ENCODE data around the gene URAD.

Gene URAD

DNA sequence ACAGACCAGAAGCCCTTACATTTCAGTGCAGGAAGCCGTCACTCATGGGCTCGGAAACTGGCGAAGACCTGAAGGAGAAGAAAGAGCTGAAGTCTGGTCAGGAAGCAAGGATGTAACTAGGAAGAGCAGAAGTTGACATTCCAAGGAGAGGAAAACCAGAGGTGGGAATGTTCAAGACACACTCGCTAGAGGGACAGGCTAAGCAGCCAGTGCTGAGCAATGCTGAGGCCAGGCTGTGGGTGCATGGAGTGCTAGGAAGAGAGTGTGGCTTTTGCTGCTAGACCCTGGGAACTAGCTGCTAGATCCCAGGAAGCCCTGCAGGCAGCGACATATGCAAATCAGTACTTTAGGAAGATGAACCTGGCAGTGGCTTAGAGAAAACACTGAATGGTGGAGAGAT is 12.1 kb upstream of the URAD start:
- no peaks in the 10 kb centered on the region for H3F3A ChIP-seq (ENCODE audit: insufficient read depth, low read length)
- DNase-seq = no peak
- no peaks in the 10 kb centered on the region for H3K36me3 ChIP-seq (replicated peaks; ENCODE audit: insufficient read depth, low read length)
- no peak for TF ChIP-seq EZH2 (optimal IDR thresholded peaks at IDR 0.05; ENCODE audit: low read depth, low read length)
- TF ChIP-seq, protein P1, sequence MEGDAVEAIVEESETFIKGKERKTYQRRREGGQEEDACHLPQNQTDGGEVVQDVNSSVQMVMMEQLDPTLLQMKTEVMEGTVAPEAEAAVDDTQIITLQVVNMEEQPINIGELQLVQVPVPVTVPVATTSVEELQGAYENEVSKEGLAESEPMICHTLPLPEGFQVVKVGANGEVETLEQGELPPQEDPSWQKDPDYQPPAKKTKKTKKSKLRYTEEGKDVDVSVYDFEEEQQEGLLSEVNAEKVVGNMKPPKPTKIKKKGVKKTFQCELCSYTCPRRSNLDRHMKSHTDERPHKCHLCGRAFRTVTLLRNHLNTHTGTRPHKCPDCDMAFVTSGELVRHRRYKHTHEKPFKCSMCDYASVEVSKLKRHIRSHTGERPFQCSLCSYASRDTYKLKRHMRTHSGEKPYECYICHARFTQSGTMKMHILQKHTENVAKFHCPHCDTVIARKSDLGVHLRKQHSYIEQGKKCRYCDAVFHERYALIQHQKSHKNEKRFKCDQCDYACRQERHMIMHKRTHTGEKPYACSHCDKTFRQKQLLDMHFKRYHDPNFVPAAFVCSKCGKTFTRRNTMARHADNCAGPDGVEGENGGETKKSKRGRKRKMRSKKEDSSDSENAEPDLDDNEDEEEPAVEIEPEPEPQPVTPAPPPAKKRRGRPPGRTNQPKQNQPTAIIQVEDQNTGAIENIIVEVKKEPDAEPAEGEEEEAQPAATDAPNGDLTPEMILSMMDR (IDR thresholded peaks at IDR 0.05; ENCODE audit: low read length) = no peak
- TF ChIP-seq EZH2phosphoT487 (IDR thresholded peaks at IDR 0.05; ENCODE audit: low read length) = no peak
- no peaks in the 10 kb centered on the region for H3K9me2 ChIP-seq (replicated peaks; ENCODE audit: insufficient read depth, low read length)
- H3K27ac ChIP-seq (ENCODE audit: low read length) = no peak overlapping the region
- no peak overlapping the region for H3K9ac ChIP-seq (ENCODE audit: low read length)
- no peak overlapping the region for H3K4me2 ChIP-seq (ENCODE audit: low read depth, low read length)
- no peaks in the 10 kb centered on the region for H3K27me3 ChIP-seq (replicated peaks; ENCODE audit: insufficient read depth, low read length)
- H3K9me3 ChIP-seq (replicated peaks; ENCODE audit: insufficient read depth, low read length) = no peaks in the 10 kb centered on the region
- H3K79me2 ChIP-seq (ENCODE audit: low read length) = no peaks in the 10 kb centered on the region
- no peak overlapping the region for H3K4me3 ChIP-seq (ENCODE audit: low read length)
- H2AFZ ChIP-seq (ENCODE audit: low read length) = no peak overlapping the region
- H4K20me1 ChIP-seq (ENCODE audit: insufficient read depth, low read length) = no peaks in the 10 kb centered on the region
- H3K4me1 ChIP-seq (ENCODE audit: low read length) = 0 out of 2 replicates have a peak, but pooled peaks cover 4% of the 10 kb centered on the region

DNA sequence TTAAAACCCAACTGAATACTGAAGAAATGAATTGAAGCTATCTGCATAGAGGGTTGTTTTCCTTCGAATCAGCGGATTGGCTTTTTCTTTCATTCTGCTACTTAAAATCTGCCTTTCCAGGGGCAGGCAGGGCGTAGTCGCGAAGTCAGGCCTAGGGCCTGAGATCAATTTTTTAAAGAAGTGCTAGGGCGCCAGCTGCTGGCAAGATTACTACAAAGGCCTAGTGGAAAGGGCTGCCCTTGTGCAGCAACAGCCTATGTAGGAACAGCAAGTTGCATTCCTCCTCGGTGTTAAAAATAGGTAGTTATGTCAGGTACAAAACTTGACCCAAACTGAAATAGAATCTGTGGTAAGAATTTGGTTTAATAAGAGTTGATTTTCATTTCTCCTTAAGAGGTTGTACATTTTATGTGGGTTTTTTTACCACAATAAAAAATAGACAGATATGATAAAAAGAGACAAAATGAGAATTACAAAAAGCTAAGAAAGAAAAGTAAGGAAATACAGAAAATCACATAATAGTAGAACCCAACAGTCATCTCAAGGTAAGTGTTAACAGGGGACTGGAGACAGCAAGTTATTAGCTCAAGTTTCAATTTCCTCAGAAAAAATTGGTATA is 9.5 kb upstream of the URAD start:
- Histone ChIP-seq H3K79me2 (ENCODE audit: low read length) (no peaks in the 10 kb centered on the region), H3K36me3 (replicated peaks; ENCODE audit: insufficient read depth, low read length) (no peaks in the 10 kb centered on the region), H3K4me1 (ENCODE audit: low read length) (0 out of 2 replicates have a peak, but pooled peaks cover 4% of the 10 kb centered on the region), H3K9me3 (replicated peaks; ENCODE audit: insufficient read depth, low read length) (no peaks in the 10 kb centered on the region), H4K20me1 (ENCODE audit: insufficient read depth, low read length) (no peaks in the 10 kb centered on the region), H3K27me3 (replicated peaks; ENCODE audit: insufficient read depth, low read length) (no peaks in the 10 kb centered on the region), H3K4me2 (ENCODE audit: low read depth, low read length) (no peak overlapping the region), H3F3A (ENCODE audit: insufficient read depth, low read length) (no peaks in the 10 kb centered on the region), H3K9me2 (replicated peaks; ENCODE audit: insufficient read depth, low read length) (no peaks in the 10 kb centered on the region), H3K9ac (ENCODE audit: low read length) (no peak overlapping the region), H3K4me3 (ENCODE audit: low read length) (no peak overlapping the region), H3K27ac (ENCODE audit: low read length) (no peak overlapping the region), H2AFZ (ENCODE audit: low read length) (no peak overlapping the region)
- no peak for TF ChIP-seq EZH2 (optimal IDR thresholded peaks at IDR 0.05; ENCODE audit: low read depth, low read length)
- TF ChIP-seq, protein P1 (IDR thresholded peaks at IDR 0.05; ENCODE audit: low read length) = peak; percentile 59
- DNase-seq = peak; percentile 67

DNA sequence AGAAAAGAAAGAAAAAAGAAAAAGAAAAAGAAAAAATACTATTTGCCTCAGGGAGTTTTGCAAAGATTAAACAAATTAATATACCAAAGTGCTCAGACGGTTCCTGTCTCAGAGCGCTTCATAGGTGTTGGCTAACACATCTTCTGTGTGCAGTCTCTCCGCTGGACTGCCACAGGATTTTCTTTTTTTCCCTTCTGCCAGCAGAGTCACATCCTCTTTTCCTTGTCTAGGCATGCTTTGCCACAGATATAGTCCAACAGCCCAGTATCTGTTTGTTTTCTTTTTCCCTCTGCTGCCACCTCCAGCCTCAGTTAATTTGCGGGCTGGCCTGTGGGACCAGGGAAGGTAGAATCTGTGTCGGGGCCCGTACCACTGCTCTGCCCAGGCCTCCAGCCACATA is 3.4 kb upstream of the URAD start:
- Histone ChIP-seq H3K4me3 (ENCODE audit: low read length) (no peak overlapping the region), H3K9me3 (replicated peaks; ENCODE audit: insufficient read depth, low read length) (no peaks in the 10 kb centered on the region), H4K20me1 (ENCODE audit: insufficient read depth, low read length) (no peaks in the 10 kb centered on the region), H3K4me2 (ENCODE audit: low read depth, low read length) (no peak overlapping the region), H3K9me2 (replicated peaks; ENCODE audit: insufficient read depth, low read length) (no peaks in the 10 kb centered on the region), H3K27ac (ENCODE audit: low read length) (no peak overlapping the region), H3K9ac (ENCODE audit: low read length) (no peak overlapping the region), H3K4me1 (ENCODE audit: low read length) (no peaks in the 10 kb centered on the region), H3K27me3 (replicated peaks; ENCODE audit: insufficient read depth, low read length) (no peaks in the 10 kb centered on the region), H3F3A (ENCODE audit: insufficient read depth, low read length) (no peaks in the 10 kb centered on the region), H3K79me2 (ENCODE audit: low read length) (no peaks in the 10 kb centered on the region), H2AFZ (ENCODE audit: low read length) (no peak overlapping the region), H3K36me3 (replicated peaks; ENCODE audit: insufficient read depth, low read length) (no peaks in the 10 kb centered on the region)
- no peak for DNase-seq
- TF ChIP-seq EZH2phosphoT487 (IDR thresholded peaks at IDR 0.05; ENCODE audit: low read length) (no peak), EZH2 (optimal IDR thresholded peaks at IDR 0.05; ENCODE audit: low read depth, low read length) (no peak)

DNA sequence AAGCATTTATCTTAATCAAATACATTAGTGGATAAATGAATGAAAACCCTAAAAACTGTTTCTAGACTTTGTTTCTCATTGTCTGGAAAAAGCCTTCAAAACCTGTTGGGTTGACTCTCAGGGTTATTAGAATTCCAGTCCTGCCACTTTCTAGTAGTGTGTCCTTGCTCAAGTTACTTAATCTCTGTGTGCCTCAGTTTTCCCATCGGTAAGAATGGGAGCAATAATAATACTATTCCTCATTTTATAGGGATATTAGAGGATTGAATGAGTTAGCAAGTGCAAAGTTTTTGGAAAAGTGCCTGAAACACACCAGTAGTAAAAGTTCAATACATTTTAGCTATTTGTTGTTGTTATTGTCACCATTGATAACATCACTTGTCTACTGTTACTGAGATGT is 2.9 kb downstream of the URAD start:
- Histone ChIP-seq H3F3A (ENCODE audit: insufficient read depth, low read length) (no peaks in the 10 kb centered on the region), H3K4me3 (ENCODE audit: low read length) (no peak overlapping the region), H3K36me3 (replicated peaks; ENCODE audit: insufficient read depth, low read length) (no peaks in the 10 kb centered on the region), H3K79me2 (ENCODE audit: low read length) (no peaks in the 10 kb centered on the region), H3K4me2 (ENCODE audit: low read depth, low read length) (no peak overlapping the region), H3K4me1 (ENCODE audit: low read length) (no peaks in the 10 kb centered on the region), H4K20me1 (ENCODE audit: insufficient read depth, low read length) (no peaks in the 10 kb centered on the region), H3K27me3 (replicated peaks; ENCODE audit: insufficient read depth, low read length) (no peaks in the 10 kb centered on the region), H3K27ac (ENCODE audit: low read length) (no peak overlapping the region), H3K9me3 (replicated peaks; ENCODE audit: insufficient read depth, low read length) (no peaks in the 10 kb centered on the region), H3K9ac (ENCODE audit: low read length) (no peak overlapping the region), H3K9me2 (replicated peaks; ENCODE audit: insufficient read depth, low read length) (no peaks in the 10 kb centered on the region), H2AFZ (ENCODE audit: low read length) (no peak overlapping the region)
- TF ChIP-seq, protein P1 (IDR thresholded peaks at IDR 0.05; ENCODE audit: low read length) = no peak
- TF ChIP-seq EZH2 (optimal IDR thresholded peaks at IDR 0.05; ENCODE audit: low read depth, low read length) (no peak), EZH2phosphoT487 (IDR thresholded peaks at IDR 0.05; ENCODE audit: low read length) (no peak)
- DNase-seq = no peak
